Natural killer cell treated with Interleukin-12 subunit alpha and Interleukin-12 subunit beta and Interleukin-15 and Interleukin-18, amount 100 ng/mL, for 72 hours (primary cell): ENCODE data around the gene BCAS3. TPM values are rescaled to one million over a fixed set of nuclear protein-coding genes. Genes with fewer than 3 reads are reported as not detected.

ENCODE experiments used
- ATAC-seq, 2 donors: fragments of 150-1000 bp; cut with Tn5 transposase in 1 of 2; sonication (Bioruptor Pico), chemical (Tn5 transposase) in 1 of 2; 2 replicates each; pipeline ENCODE4 v1.10.0; 2021
- DNase-seq: peaks from one replicate; pipeline ENCODE4 v3.0.0; 2022; ENCODE audit warnings: low spot score
- H3K27ac Mint-ChIP-seq, 2 donors: 1 replicate in 1 of 2; 2 replicates in 1 of 2; pipeline ENCODE4 v1.8.0; 2022; ENCODE audit warnings: mixed read lengths in 2 of 2, mild to moderate bottlenecking in 1 of 2, moderate library complexity in 1 of 2
- H3K27me3 Mint-ChIP-seq, 2 donors: 1 replicate in 1 of 2; 2 replicates in 1 of 2; pipeline ENCODE4 v1.8.0; 2022; ENCODE audit warnings: mixed read lengths in 2 of 2
- H3K36me3 Mint-ChIP-seq: one replicate; pipeline ENCODE4 v1.8.0; 2022; ENCODE audit warnings: mixed read lengths
- H3K4me1 Mint-ChIP-seq, 2 donors: 1 replicate in 1 of 2; 2 replicates in 1 of 2; pipeline ENCODE4 v1.8.0; 2022; ENCODE audit warnings: low read depth in 2 of 2, mixed read lengths in 2 of 2, mild to moderate bottlenecking in 1 of 2
- H3K4me3 Mint-ChIP-seq: one replicate; pipeline ENCODE4 v1.8.0; 2022; ENCODE audit warnings: mixed read lengths
- H3K9me3 Mint-ChIP-seq: 2 replicates; pipeline ENCODE4 v1.8.0; 2022; ENCODE audit warnings: mixed read lengths
- total RNA-seq, 2 donors: library from RNA; stranded (reverse); gene quantifications; one replicate each; pipeline ENCODE4 v1.2.3, GENCODE V29; 2022

BCAS3 gene
- total RNA-seq, 2 donors from 2014 or later: 19.5 to 26.4 TPM

DNA sequence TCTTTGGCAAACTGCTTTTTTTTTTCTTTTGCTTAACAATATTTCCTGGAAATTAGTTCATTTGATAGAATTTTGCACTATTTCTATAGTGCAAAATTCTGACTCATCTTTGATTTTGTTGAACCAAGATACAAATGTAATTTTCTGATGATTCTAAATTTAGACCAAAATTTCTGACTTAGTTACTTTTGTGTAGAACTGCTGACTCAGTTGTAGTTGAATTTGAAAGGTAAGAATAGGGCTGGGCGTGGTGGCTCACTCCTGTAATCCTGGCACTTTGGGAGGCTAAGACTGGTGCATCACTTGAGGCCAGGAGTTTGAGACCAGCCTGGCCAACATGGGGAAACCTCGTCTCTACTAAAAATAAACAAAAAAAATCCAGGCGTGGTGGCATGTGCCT, 223.0 kb downstream of the BCAS3 start:
- peaks cover 16% of the 10 kb centered on the region for H3K36me3 Mint-ChIP-seq
- DNase-seq: no peak

GRCh38 chr17:60901242-60901641, 223.6 kb downstream of the BCAS3 start:
- Mint-ChIP-seq H3K27ac (no peak overlapping the region), H3K4me1 (peaks cover 0 to 6% of the 10 kb centered on the region in 2 donors), H3K27me3 (no peaks in the 10 kb centered on the region)

More for the DNA sequence above, 223.0 kb downstream of the BCAS3 start:
- Mint-ChIP-seq H3K4me1 (peaks cover 0 to 6% of the 10 kb centered on the region in 2 donors), H3K4me3 (no peak overlapping the region), H3K27ac (no peak overlapping the region), H3K27me3 (no peaks in the 10 kb centered on the region), H3K9me3 (peaks cover 8% of the 10 kb centered on the region)
- no peak for ATAC-seq

GRCh38 chr17:60901806-60902205, 224.2 kb downstream of the BCAS3 start:
- Mint-ChIP-seq H3K9me3 (peaks cover 5% of the 10 kb centered on the region), H3K27ac (no peak overlapping the region), H3K36me3 (peaks cover 12% of the 10 kb centered on the region), H3K4me3 (no peak overlapping the region), H3K27me3 (no peaks in the 10 kb centered on the region), H3K4me1 (peaks cover 0 to 5% of the 10 kb centered on the region in 2 donors)
- ATAC-seq (no peak), DNase-seq (no peak)

More at GRCh38 chr17:60901242-60901641, 223.6 kb downstream of the BCAS3 start:
- no peak for ATAC-seq
- H3K4me3 Mint-ChIP-seq: no peak overlapping the region
- DNase-seq: no peak
- H3K36me3 Mint-ChIP-seq: peaks cover 16% of the 10 kb centered on the region
- H3K9me3 Mint-ChIP-seq: peaks cover 8% of the 10 kb centered on the region

DNA sequence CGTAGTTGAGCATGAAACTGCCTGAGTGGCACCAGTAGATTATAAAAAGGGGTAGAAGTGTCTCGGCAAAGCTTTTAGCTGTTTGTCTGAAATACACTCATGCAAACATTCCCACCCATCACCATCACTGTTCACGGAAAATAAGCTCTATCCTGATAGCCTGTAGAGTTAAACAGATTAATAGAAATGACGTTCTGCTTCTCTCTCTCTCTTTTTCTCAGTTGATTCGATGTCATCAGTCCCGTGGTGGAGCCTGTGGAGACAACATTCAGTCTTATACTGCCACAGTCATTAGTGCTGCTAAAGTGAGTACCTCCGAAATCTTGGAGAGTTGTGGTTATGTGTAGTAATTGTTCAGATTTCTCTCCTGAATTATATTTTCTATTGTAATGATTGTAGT, 224.7 kb downstream of the BCAS3 start:
- peaks cover 6% of the 10 kb centered on the region for H3K36me3 Mint-ChIP-seq
- peaks cover 0 to 3% of the 10 kb centered on the region in 2 donors for H3K4me1 Mint-ChIP-seq
- H3K9me3 Mint-ChIP-seq: no peaks in the 10 kb centered on the region
- ATAC-seq (no peak), DNase-seq (no peak)
- H3K27me3 Mint-ChIP-seq: no peaks in the 10 kb centered on the region
- H3K4me3 Mint-ChIP-seq: no peak overlapping the region
- H3K27ac Mint-ChIP-seq: no peak overlapping the region

GRCh38 chr17:60904582-60904981, 226.9 kb downstream of the BCAS3 start:
- ATAC-seq (no peak), DNase-seq (no peak)
- H3K36me3 Mint-ChIP-seq: no peaks in the 10 kb centered on the region
- no peak overlapping the region for H3K4me3 Mint-ChIP-seq
- no peak overlapping the region for H3K27ac Mint-ChIP-seq
- no peaks in the 10 kb centered on the region for H3K27me3 Mint-ChIP-seq
- no peaks in the 10 kb centered on the region for H3K9me3 Mint-ChIP-seq
- H3K4me1 Mint-ChIP-seq: peaks cover 0 to 3% of the 10 kb centered on the region in 2 donors

- no peak overlapping the region for H3K27ac Mint-ChIP-seq
- DNase-seq: no peak
- ATAC-seq: no peak
- no peaks in the 10 kb centered on the region for H3K36me3 Mint-ChIP-seq
- no peaks in the 10 kb centered on the region for H3K9me3 Mint-ChIP-seq
- H3K4me1 Mint-ChIP-seq: no peaks in the 10 kb centered on the region
- H3K27me3 Mint-ChIP-seq: no peaks in the 10 kb centered on the region
- H3K4me3 Mint-ChIP-seq: no peak overlapping the region
These were observed 228.1 kb downstream of the BCAS3 start for GRCh38 chr17:60905709-60906108.

GRCh38 chr17:60908324-60908723, 230.7 kb downstream of the BCAS3 start:
- Mint-ChIP-seq H3K27ac (no peak overlapping the region), H3K27me3 (no peaks in the 10 kb centered on the region), H3K9me3 (no peaks in the 10 kb centered on the region), H3K4me1 (no peaks in the 10 kb centered on the region), H3K4me3 (no peak overlapping the region), H3K36me3 (no peaks in the 10 kb centered on the region)
- DNase-seq (no peak), ATAC-seq (no peak)

DNA sequence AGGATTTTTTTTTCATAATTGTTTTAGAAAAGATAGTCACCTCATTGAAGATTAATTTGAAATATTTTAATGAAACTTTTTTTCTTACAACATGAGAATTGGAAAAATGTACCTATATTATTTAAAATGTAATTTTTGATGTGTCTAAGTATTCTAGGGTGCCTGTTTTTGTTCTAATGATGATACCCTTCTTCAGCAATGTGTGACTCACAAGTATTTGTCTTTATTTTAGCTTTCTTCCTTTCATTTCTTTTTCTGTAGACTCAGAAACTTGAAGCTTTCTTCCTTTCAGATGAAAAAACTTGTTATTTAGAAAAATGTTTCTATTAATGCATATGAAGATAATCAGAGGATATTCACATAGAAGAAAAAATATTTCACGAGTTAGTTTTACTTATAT, 231.8 kb downstream of the BCAS3 start:
- no peaks in the 10 kb centered on the region for H3K36me3 Mint-ChIP-seq
- H3K4me1 Mint-ChIP-seq: no peaks in the 10 kb centered on the region
- no peak for DNase-seq
- no peak overlapping the region for H3K4me3 Mint-ChIP-seq
- no peaks in the 10 kb centered on the region for H3K9me3 Mint-ChIP-seq
- ATAC-seq: no peak
- no peaks in the 10 kb centered on the region for H3K27me3 Mint-ChIP-seq
- no peak overlapping the region for H3K27ac Mint-ChIP-seq

DNA sequence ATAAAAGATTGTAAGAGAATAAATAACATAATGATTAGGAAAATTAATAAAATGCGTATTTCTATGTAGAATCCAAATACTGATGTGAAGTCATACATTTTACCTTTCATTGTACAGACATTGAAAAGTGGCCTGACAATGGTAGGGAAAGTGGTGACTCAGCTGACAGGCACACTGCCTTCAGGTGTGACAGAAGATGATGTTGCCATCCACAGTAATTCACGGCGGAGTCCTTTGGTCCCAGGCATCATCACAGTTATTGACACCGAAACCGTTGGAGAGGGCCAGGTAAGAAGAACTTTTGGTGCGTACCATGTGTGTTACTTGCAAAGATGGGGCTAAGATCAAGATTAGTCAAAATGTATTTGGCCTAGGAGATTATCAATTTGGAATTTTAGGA, 232.8 kb downstream of the BCAS3 start:
- H3K27ac Mint-ChIP-seq: no peak overlapping the region
- no peaks in the 10 kb centered on the region for H3K4me1 Mint-ChIP-seq
- no peak for ATAC-seq
- no peaks in the 10 kb centered on the region for H3K9me3 Mint-ChIP-seq
- no peaks in the 10 kb centered on the region for H3K27me3 Mint-ChIP-seq
- H3K36me3 Mint-ChIP-seq: no peaks in the 10 kb centered on the region
- H3K4me3 Mint-ChIP-seq: no peak overlapping the region
- DNase-seq: no peak

- H3K36me3 Mint-ChIP-seq: peaks cover 6% of the 10 kb centered on the region
- no peaks in the 10 kb centered on the region for H3K27me3 Mint-ChIP-seq
- no peak overlapping the region for H3K27ac Mint-ChIP-seq
- no peak for DNase-seq
- no peaks in the 10 kb centered on the region for H3K9me3 Mint-ChIP-seq
- H3K4me1 Mint-ChIP-seq: no peaks in the 10 kb centered on the region
- no peak for ATAC-seq
- no peak overlapping the region for H3K4me3 Mint-ChIP-seq
These were observed 236.4 kb downstream of the BCAS3 start for GRCh38 chr17:60914078-60914477.

GRCh38 chr17:60916043-60916442, 238.4 kb downstream of the BCAS3 start:
- no peak for DNase-seq
- no peak overlapping the region for H3K4me3 Mint-ChIP-seq
- H3K27me3 Mint-ChIP-seq: no peaks in the 10 kb centered on the region
- no peaks in the 10 kb centered on the region for H3K4me1 Mint-ChIP-seq
- no peak overlapping the region for H3K27ac Mint-ChIP-seq
- H3K36me3 Mint-ChIP-seq: peaks cover 6% of the 10 kb centered on the region
- no peak for ATAC-seq
- H3K9me3 Mint-ChIP-seq: no peaks in the 10 kb centered on the region

GRCh38 chr17:60920107-60920506, 242.5 kb downstream of the BCAS3 start:
- no peaks in the 10 kb centered on the region for H3K4me1 Mint-ChIP-seq
- H3K36me3 Mint-ChIP-seq: peaks cover 6% of the 10 kb centered on the region
- ATAC-seq (no peak), DNase-seq (no peak)
- H3K27ac Mint-ChIP-seq: no peak overlapping the region
- H3K27me3 Mint-ChIP-seq: no peaks in the 10 kb centered on the region
- H3K4me3 Mint-ChIP-seq: no peak overlapping the region
- no peaks in the 10 kb centered on the region for H3K9me3 Mint-ChIP-seq

DNA sequence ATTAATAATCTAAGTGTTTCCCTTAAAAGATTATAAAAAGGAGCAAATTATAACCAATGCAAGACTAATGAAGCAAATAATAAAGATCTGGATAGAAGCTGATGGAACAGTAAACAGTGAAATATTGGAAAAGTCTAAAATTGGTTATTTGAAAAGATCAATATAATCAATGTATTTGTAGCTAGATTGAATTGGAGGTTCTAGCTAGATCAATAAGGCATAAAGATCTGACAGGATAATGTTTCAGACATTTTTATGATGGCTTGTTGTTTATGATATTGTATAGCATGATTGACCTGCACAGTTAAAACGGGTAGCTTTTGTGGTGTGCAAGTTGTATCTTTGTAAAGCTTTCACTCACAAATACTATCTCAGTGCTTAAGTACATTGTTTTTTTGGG, 245.3 kb downstream of the BCAS3 start:
- H3K4me3 Mint-ChIP-seq: no peak overlapping the region
- no peaks in the 10 kb centered on the region for H3K27me3 Mint-ChIP-seq
- H3K9me3 Mint-ChIP-seq: no peaks in the 10 kb centered on the region

DNA sequence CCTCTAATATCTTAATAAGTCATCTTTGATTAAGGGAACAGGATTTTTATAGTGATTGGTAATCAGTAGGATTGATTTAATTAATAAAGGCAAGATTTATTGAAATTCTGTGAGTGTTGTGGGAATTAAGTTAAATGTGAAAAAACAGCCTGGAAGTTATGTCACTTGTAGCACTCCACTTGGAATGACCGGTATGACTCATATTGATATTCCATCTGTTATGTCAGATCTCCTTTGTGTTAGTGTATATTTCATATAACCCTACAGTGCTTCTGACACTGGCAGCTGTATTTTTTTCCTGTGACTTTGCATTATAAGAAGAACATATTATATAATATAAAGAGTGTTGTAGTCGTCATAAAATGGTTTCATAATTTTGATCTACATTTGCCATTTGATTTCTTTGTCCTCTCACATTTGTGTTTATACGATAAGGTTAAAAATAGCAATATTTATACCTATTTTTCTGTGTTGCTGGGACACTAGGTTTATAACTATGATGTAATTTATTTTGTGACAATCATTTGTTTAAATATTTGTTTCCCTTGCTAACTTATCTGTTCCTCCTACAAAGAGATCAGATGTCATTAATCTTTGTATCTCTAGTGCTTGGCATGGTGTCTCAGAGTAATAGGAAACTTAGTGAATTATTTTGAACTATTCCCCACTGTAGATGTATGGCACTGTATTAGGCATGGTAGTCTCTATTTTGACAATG, 249.0 kb downstream of the BCAS3 start:
- Mint-ChIP-seq H3K27me3 (no peaks in the 10 kb centered on the region), H3K9me3 (no peaks in the 10 kb centered on the region), H3K36me3 (no peaks in the 10 kb centered on the region), H3K4me3 (no peak overlapping the region), H3K27ac (no peak overlapping the region), H3K4me1 (no peaks in the 10 kb centered on the region)
- ATAC-seq (no peak), DNase-seq (no peak)

More for the DNA sequence above, 245.3 kb downstream of the BCAS3 start:
- DNase-seq (no peak), ATAC-seq (no peak)
- Mint-ChIP-seq H3K36me3 (no peaks in the 10 kb centered on the region), H3K4me1 (no peaks in the 10 kb centered on the region), H3K27ac (no peak overlapping the region)

DNA sequence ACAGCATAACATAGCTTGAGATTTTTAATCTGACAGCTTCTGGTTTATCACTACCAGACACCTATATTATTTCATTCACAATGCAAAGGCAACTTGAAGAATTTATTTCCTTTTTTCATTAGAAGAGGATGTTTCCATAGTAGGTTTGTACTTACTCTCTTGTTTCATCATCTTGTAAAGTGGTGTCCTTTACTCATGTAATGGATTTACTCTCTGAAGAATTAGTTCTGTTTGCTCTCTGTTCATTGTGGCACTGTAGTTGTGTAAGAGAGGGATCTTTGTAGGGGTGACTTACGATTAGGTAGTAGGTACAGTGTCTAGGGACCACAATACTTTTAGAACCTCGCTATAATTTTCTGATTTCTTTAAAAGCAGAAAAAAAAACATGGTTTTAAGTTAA, 256.1 kb downstream of the BCAS3 start:
- Mint-ChIP-seq H3K9me3 (no peaks in the 10 kb centered on the region), H3K27me3 (no peaks in the 10 kb centered on the region), H3K4me1 (no peaks in the 10 kb centered on the region), H3K27ac (no peak overlapping the region), H3K4me3 (no peak overlapping the region), H3K36me3 (peaks cover 5% of the 10 kb centered on the region)
- DNase-seq (no peak), ATAC-seq (no peak)
